HG03565 (cell line): ENCODE measurements around the gene TMEM45A.

Experiments used
- ATAC-seq: cut with Tn5 transposase; IDR thresholded peaks from one replicate; pipeline ENCODE4 v1.9.1; 2021; ENCODE audit warnings: mild to moderate bottlenecking, moderate library complexity; ENCODE audit not compliant: unreplicated experiment

Gene TMEM45A

GRCh38 chr3:100609305-100609704, 116.9 kb downstream of the TMEM45A start, which contains the start of gene ADGRG7:
TSS of gene ADGRG7 (plus strand) at chr3:100609601. CDS start at chr3:100609857, 256 bp downstream.
- ATAC-seq, result no peak

GRCh38 chr3:100609963-100610362, 117.5 kb downstream of the TMEM45A start:
- ATAC-seq, result no peak

- no peak for ATAC-seq
Observed at GRCh38 chr3:100611221-100611620, 118.8 kb downstream of the TMEM45A start.

GRCh38 chr3:100613721-100614390, 121.4 kb downstream of the TMEM45A start:
- no peak for ATAC-seq

GRCh38 chr3:100614941-100615340, 122.5 kb downstream of the TMEM45A start:
- ATAC-seq, result no peak

GRCh38 chr3:100615684-100616083, 123.3 kb downstream of the TMEM45A start:
- no peak for ATAC-seq

GRCh38 chr3:100621251-100621650, 128.8 kb downstream of the TMEM45A start:
- ATAC-seq, result no peak
